HG03108 (cell line): ENCODE results near the gene DICER1.

ENCODE experiments used
- ATAC-seq: cut with Tn5 transposase; IDR thresholded peaks from one replicate; pipeline ENCODE4 v1.9.1; 2021; ENCODE audit warnings: moderate library complexity; ENCODE audit not compliant: unreplicated experiment

Gene DICER1

GRCh38 chr14:95126906-95127530 is 30.3 kb downstream of the DICER1 start:
- ATAC-seq: no peak

GRCh38 chr14:95125915-95126314 is 31.4 kb downstream of the DICER1 start:
- ATAC-seq: no peak

GRCh38 chr14:95125221-95125620 is 32.1 kb downstream of the DICER1 start:
- no peak for ATAC-seq

GRCh38 chr14:95123891-95124579 is 33.3 kb downstream of the DICER1 start:
- no peak for ATAC-seq

- ATAC-seq: no peak
Measured at GRCh38 chr14:95122621-95122945, 34.7 kb downstream of the DICER1 start.

GRCh38 chr14:95121911-95122620 is 35.3 kb downstream of the DICER1 start:
- ATAC-seq: no peak

- ATAC-seq: no peak
Measured at GRCh38 chr14:95119336-95119735, 38.0 kb downstream of the DICER1 start.

- no peak for ATAC-seq
Measured at GRCh38 chr14:95117937-95118721, 39.2 kb downstream of the DICER1 start.

- no peak for ATAC-seq
Measured at GRCh38 chr14:95113476-95113875, 43.9 kb downstream of the DICER1 start.

- ATAC-seq: no peak
Measured at GRCh38 chr14:95111507-95112164, 45.7 kb downstream of the DICER1 start.

GRCh38 chr14:95110178-95110577 is 47.2 kb downstream of the DICER1 start:
- no peak for ATAC-seq

- no peak for ATAC-seq
Measured at GRCh38 chr14:95107711-95108110, 49.6 kb downstream of the DICER1 start.

GRCh38 chr14:95106971-95107370 is 50.4 kb downstream of the DICER1 start:
- ATAC-seq: no peak

- ATAC-seq: no peak
Measured at GRCh38 chr14:95104911-95105310, 52.4 kb downstream of the DICER1 start.

GRCh38 chr14:95102680-95103044 is 54.7 kb downstream of the DICER1 start:
- ATAC-seq: no peak

- ATAC-seq: no peak
Measured at GRCh38 chr14:95101736-95102679, 55.3 kb downstream of the DICER1 start.

- ATAC-seq: no peak
Measured at GRCh38 chr14:95098984-95099599, 58.2 kb downstream of the DICER1 start.

- no peak for ATAC-seq
Measured at GRCh38 chr14:95097385-95097784, 59.9 kb downstream of the DICER1 start.

GRCh38 chr14:95096476-95096875 is 60.9 kb downstream of the DICER1 start:
- ATAC-seq: no peak
